Measurements from ENCODE around the gene KHDRBS2.

KHDRBS2 gene

GRCh38 chr6:62009445-62009844 lies 276.6 kb downstream of the KHDRBS2 start:
- DNase-seq, result no peak

GRCh38 chr6:61989616-61990015 lies 296.4 kb downstream of the KHDRBS2 start:
- DNase-seq, result no peak

- DNase-seq, result no peak
Observed at GRCh38 chr6:61980622-61981021, 305.4 kb downstream of the KHDRBS2 start.

DNA sequence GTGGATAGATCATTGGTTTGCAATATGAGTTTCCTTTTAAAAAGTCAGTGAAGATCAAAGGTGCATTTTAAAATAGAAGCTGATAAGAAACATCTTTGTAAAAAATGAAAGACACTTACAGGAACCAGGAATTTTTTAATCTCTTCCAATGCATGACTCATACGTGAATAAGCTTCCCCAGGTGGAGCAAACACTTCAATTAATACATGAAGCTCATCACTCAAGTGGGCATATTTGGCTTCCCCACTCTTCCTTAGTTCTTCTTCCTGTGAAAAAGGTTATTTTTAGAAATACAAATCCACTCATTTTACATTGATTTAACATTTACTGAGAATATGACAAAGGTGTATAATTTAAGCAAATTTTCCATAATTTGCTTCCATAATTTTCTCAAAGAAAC lies 308.1 kb downstream of the KHDRBS2 start:
- no peak for DNase-seq

GRCh38 chr6:61977099-61977498 lies 308.9 kb downstream of the KHDRBS2 start:
- DNase-seq, result no peak

GRCh38 chr6:61959196-61959595 lies 326.8 kb downstream of the KHDRBS2 start:
- no peak for DNase-seq

DNA sequence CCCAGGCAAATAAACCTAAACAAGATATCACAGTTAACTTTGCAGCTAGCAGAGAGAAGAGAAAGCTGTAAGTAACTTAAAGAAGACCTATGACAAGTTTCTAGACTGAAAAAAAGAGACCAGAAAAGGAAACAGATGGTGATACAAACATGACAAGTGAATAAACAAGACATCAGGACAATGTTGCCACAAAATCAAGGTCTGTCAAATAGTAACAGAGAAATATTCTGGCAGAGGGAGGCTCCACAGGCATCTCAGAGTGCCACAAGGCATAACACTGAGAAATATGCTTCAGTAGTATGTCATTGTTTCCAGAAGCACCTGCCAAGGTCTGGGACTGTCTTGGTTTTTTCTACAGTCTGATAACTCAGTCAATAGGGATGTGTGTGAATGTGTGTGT lies 332.2 kb downstream of the KHDRBS2 start:
- DNase-seq, result no peak

DNA sequence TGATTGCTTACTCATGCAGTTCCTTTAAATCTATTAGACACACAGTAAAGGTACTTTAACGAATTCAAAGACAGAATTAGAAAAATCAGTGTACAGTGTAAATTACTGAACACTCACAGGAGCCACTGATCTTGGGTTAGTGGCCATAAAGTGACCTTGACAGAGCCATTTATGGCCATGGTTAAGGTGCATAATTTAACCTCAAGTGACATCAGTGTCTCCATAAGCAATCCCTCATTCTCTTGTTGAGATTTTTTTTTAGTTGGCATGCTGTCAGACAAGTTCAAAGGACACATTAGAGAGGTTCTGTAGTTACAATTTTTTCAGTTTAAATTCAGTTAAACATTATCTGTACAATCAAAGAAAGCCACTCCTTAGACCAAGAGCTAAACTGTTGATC lies 334.4 kb downstream of the KHDRBS2 start:
- no peak for DNase-seq

GRCh38 chr6:61950811-61951210 lies 335.2 kb downstream of the KHDRBS2 start:
- DNase-seq, result no peak

DNA sequence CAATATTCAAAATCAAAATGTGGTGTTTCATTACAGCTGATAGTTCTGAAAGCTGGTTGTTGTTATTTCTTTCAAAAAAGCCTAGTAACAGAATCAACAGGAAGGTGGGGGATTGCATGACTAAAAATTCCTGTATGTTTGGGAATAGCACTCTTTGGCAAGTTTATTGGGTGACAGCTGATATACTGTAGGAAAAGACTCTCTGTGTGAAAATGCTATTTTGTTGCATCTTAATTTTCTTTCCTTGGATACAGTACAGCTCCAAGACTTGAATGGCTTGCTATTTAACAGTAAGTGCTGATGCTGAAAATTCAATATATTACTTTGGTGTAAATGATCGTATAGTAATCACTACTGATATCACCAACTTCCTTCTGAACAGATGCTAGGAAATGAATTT lies 336.1 kb downstream of the KHDRBS2 start:
- DNase-seq, result no peak

DNA sequence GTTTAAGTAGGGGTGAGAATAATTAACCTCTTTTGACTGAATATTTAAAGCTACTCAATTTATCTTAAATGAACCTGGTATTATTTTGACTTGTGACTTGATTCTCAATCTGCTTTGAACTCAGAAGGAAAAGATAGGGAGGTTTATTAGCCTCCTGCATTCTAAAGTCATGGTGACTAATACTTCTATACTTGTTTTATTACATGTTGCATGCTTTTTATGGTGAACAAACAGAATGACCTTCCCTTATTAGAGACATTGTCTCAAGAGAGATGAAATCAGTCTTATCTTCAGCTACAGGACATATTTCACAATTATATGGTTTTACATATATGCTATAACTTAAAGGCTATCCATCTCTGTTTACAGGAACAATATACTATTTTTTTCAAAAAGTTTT lies 336.9 kb downstream of the KHDRBS2 start:
- no peak for DNase-seq

DNA sequence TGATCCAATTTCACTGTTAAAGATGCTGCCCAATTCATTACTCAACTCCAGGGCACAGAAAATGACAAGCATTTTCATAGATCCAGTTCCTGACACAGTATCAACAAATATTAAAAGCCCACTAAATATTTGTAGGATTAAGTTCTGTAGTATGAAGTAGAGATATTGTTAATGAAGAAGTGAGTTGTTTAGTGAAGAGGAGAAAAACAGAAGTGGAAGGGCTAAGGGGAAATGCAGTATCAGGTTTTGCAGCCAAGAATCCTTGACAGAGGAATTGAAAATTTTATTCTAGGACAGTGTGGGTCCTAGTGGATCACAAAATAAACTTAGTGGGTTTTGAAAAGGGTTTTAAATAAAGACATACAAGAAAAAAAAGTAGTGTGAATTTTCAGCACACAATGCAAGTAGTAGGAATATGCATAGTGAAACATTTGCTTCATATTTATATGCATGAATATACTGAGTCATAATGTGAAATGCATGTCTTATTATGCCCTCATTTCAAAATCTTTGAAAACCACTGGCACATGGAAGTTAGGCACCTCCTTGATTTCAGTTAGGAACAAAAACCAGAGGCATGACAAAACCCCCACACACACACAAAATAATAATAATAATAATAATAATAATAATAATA lies 338.6 kb downstream of the KHDRBS2 start:
- no peak for DNase-seq

DNA sequence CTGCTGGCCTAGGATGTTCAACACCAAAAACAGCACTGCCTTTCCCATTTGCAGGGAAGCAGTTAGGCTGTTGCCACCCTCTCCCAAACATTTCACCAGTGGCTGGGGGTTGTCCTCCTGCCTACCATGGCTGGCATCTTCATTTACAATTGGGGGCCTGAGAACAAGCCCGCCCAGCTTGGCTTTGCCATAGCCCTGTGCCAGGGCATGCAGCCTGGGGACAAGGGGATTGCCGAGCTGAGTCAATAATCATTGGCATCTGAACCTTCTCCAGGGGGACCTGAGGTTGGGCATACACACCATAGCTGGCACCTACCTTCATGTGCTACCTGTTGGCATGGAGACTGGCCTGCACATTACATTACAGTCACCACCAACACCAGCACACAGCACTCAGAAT lies 345.1 kb downstream of the KHDRBS2 start:
- no peak for DNase-seq

DNA sequence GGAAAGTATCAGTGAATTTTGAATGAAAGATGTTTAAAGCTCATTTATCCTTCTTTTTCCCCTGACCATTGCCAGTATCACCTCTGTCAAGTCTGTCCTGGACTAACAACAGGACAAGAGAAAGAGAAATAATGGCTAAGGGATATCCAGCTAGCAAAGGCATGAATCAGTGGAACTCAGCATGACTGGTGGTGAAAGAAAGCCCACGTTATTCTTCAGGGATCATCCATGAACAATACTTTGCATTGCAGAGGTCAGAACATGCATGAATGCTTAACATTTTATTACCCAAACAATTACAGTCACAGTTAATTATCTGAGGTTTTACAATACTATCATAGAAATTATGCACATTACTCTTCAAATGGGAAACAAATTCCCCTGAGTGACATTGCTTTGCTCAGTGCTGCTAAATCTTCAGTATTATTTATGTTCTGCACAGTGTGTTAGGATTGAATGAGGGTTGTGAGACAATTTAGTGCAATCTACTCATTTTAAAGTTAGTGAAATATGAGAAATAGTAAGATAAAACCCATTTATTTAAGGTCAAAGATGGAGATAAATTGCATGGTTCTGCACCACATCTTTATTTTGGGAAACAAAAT lies 350.7 kb downstream of the KHDRBS2 start:
- DNase-seq, result no peak

DNA sequence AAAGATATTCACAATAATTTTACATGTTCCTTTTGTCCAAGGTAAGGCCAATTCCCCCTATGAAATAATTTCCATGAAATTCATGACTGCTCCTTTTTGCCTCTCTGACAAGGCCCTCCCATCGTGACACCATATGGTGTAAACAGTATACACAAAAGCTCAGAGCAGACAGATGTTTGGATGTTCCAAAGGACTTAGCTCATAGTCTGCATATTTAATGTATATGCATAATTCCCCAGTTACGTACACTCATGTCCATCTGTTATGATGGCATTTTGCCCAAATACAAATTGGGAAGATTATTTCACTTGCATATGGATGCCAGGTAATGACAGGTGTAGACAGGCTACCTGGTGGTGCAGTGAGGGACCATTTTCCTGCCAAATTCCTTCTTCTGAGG lies 376.5 kb downstream of the KHDRBS2 start:
- no peak for DNase-seq

DNA sequence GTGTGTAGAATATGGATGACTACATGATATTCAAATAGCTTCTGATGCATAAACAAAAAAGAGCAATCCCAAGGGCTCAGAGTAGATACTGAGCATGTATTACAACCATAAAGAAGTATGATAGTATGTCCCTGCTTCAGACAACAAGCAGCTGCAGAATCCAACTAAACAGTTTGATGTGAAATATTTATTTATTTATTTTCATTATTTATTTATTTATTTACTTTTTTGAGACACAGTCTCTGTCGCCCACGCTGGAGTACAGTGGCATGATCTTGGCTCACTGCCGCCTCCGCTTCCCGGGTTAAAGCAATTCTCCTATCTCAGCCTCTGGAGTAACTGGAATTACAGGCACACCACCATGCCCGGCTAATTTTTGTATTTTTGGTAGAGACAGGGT lies 384.3 kb downstream of the KHDRBS2 start:
- no peak for DNase-seq

DNA sequence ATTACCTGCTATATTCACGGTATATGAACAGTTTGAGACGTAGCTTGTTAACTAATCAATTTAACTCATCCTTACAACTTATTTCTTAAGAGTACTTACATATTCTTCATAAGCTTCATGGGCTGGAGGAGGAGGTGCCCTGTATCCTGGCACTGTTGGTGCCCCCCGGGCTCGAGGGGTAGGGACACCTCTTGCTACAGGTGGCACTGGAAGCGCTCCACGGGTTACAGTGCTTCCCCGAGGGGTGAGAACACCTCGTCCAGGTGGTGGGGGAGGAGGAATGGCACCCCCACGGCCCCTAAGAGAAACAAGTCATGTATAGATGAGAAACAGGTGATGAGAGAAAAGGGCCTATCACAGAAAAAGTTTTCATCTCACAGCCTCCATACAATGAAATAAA lies 391.5 kb downstream of the KHDRBS2 start:
- DNase-seq, result no peak

GRCh38 chr6:61887423-61887822 lies 398.6 kb downstream of the KHDRBS2 start:
- no peak for DNase-seq

GRCh38 chr6:61886608-61887259 lies 399.3 kb downstream of the KHDRBS2 start:
- no peak for DNase-seq

GRCh38 chr6:61869632-61870400 lies 416.2 kb downstream of the KHDRBS2 start:
- DNase-seq, result no peak

- DNase-seq, result no peak
Observed at GRCh38 chr6:61868507-61869080, 417.4 kb downstream of the KHDRBS2 start.

GRCh38 chr6:61867635-61868034 lies 418.4 kb downstream of the KHDRBS2 start:
- DNase-seq, result no peak

GRCh38 chr6:61857541-61857940 lies 428.5 kb downstream of the KHDRBS2 start:
- DNase-seq, result no peak
